IMR-90 (cell line): ENCODE results near the gene RBM39. TPM values are rescaled to one million over a fixed set of nuclear protein-coding genes. Genes with fewer than 3 reads are reported as not detected.
A peak's percentile ranks its signal among the peaks of the same experiment; 100 is the strongest.

Experiments used
- ATAC-seq: fragments of 200-7000 bp; cut with Tn5 transposase; 2 replicates; pipeline ENCODE4 v1.9.1; 2020; ENCODE audit warnings: low read depth, mild to moderate bottlenecking, moderate library complexity
- BruUV-seq: library from RNA; stranded (reverse); fragments of 400-500 nt; replicated peaks from 2 replicates; lab custom pipeline; 2021; lab: Mats Ljungman, UMichigan
- CTCF ChIA-PET: fragments of 300-600 bp; formaldehyde crosslinking; extraction: SDS; loops from one replicate; lab custom pipeline; 2021; ENCODE audit warnings: antibody characterized with exemption; lab: Yijun Ruan, JAX
- POLR2A ChIA-PET: fragments of 300-600 bp; sonication (Branson Sonifier 250); formaldehyde crosslinking; loops from one replicate; lab custom pipeline; 2022; ENCODE audit warnings: antibody characterized with exemption; ENCODE audit not compliant: unreplicated experiment; lab: Charles Lee
- DNase-seq: peaks from one replicate; pipeline ENCODE4 v3.0.0; 2013
- H2AFZ ChIP-seq: replicated peaks from 2 replicates; pipeline ENCODE3; 2013; ENCODE audit warnings: low read length, mild to moderate bottlenecking; ENCODE audit not compliant: poor library complexity
- H2AK5ac ChIP-seq: 2 replicates; pipeline ENCODE4 v1.6.1; 2013; ENCODE audit warnings: low read depth, low read length, inconsistent platforms
- H2AK9ac ChIP-seq: replicated peaks from 2 replicates; pipeline ENCODE3; 2013; ENCODE audit warnings: mild to moderate bottlenecking, low read depth, low read length, moderate library complexity; ENCODE audit not compliant: poor library complexity
- H2BK120ac ChIP-seq: 2 replicates; pipeline ENCODE4 v1.6.1; 2013; ENCODE audit warnings: low read depth, low read length, inconsistent platforms
- H2BK15ac ChIP-seq: 3 replicates; pipeline ENCODE4 v1.6.1; 2013; ENCODE audit warnings: low read depth, low read length, inconsistent platforms
- H2BK20ac ChIP-seq: 2 replicates; pipeline ENCODE4 v1.6.1; 2013; ENCODE audit warnings: low read depth, mild to moderate bottlenecking, inconsistent platforms, low read length, moderate library complexity
- H2BK5ac ChIP-seq: 2 replicates; pipeline ENCODE4 v1.6.1; 2013; ENCODE audit warnings: mild to moderate bottlenecking, low read depth, low read length, inconsistent platforms; ENCODE audit not compliant: poor library complexity, severe bottlenecking
- H3K14ac ChIP-seq: replicated peaks from 2 replicates; pipeline ENCODE4 v1.6.1; 2013; ENCODE audit warnings: low read depth, low read length, inconsistent platforms
- H3K18ac ChIP-seq: 2 replicates; pipeline ENCODE4 v1.6.1; 2013; ENCODE audit warnings: low read depth, low read length, control low read depth
- H3K23ac ChIP-seq: 2 replicates; pipeline ENCODE4 v1.6.1; 2013; ENCODE audit warnings: low read depth, low read length, inconsistent platforms
- H3K27ac ChIP-seq: 2 replicates; pipeline ENCODE4 v1.5.1; 2013; ENCODE audit warnings: mild to moderate bottlenecking, control low read depth, low read length; ENCODE audit not compliant: insufficient read depth
- H3K27me3 ChIP-seq: 2 replicates; pipeline ENCODE4 v1.6.1; 2013; ENCODE audit warnings: low read length; ENCODE audit not compliant: control insufficient read depth, insufficient read depth
- H3K36me3 ChIP-seq: 2 replicates; pipeline ENCODE4 v1.6.1; 2013; ENCODE audit warnings: low read length, mixed read lengths; ENCODE audit not compliant: control insufficient read depth, insufficient read depth
- H3K4ac ChIP-seq: 2 replicates; pipeline ENCODE4 v1.6.1; 2013; ENCODE audit warnings: low read depth, low read length, inconsistent platforms
- H3K4me1 ChIP-seq: 2 replicates; pipeline ENCODE4 v1.6.1; 2013; ENCODE audit warnings: low read length, mixed read lengths; ENCODE audit not compliant: control insufficient read depth, insufficient read depth
- H3K4me2 ChIP-seq: 2 replicates; pipeline ENCODE4 v1.6.1; 2013; ENCODE audit warnings: low read depth, mild to moderate bottlenecking, control low read depth, low read length, moderate library complexity
- H3K4me3 ChIP-seq: 2 replicates; pipeline ENCODE4 v1.5.1; 2013; ENCODE audit warnings: low read depth, mild to moderate bottlenecking, control low read depth, low read length, moderate library complexity; ENCODE audit not compliant: insufficient read depth
- H3K56ac ChIP-seq: 2 replicates; pipeline ENCODE4 v1.6.1; 2013; ENCODE audit warnings: low read length, inconsistent platforms; ENCODE audit not compliant: insufficient read depth; ENCODE audit errors: extremely low read depth
- H3K79me1 ChIP-seq, 2 experiments: 2 replicates each; pipeline ENCODE4 v1.6.1; 2013; ENCODE audit warnings: low read length in 2 of 2, inconsistent platforms in 1 of 2, low read depth in 1 of 2
- H3K9ac ChIP-seq: 2 replicates; pipeline ENCODE4 v1.6.1; 2013; ENCODE audit warnings: low read depth, low read length, control low read depth
- H3K9me1 ChIP-seq: 2 replicates; pipeline ENCODE4 v1.6.1; 2013; ENCODE audit warnings: low read length, inconsistent platforms; ENCODE audit not compliant: insufficient read depth
- H3K9me3 ChIP-seq: 2 replicates; pipeline ENCODE4 v1.6.1; 2013; ENCODE audit warnings: low read length; ENCODE audit not compliant: control insufficient read depth, insufficient read depth
- H4K20me1 ChIP-seq: 2 replicates; pipeline ENCODE4 v1.6.1; 2013; ENCODE audit warnings: low read length, inconsistent platforms; ENCODE audit not compliant: insufficient read depth
- H4K5ac ChIP-seq: 2 replicates; pipeline ENCODE4 v1.6.1; 2013; ENCODE audit warnings: mild to moderate bottlenecking, low read depth, low read length, control low read depth
- H4K8ac ChIP-seq, 2 experiments: 2 replicates each; pipeline ENCODE4 v1.6.1; 2013; ENCODE audit warnings: low read depth in 2 of 2, low read length in 2 of 2, control low read depth in 1 of 2, inconsistent platforms in 1 of 2
- H4K91ac ChIP-seq: 2 replicates; pipeline ENCODE4 v1.6.1; 2013; ENCODE audit warnings: low read depth, low read length, inconsistent platforms; ENCODE audit not compliant: insufficient read depth
- BHLHE40 ChIP-seq: fragments of 150-350 bp; IDR thresholded peaks from 2 replicates; pipeline ENCODE4 v1.6.1; 2016; ENCODE audit warnings: mild to moderate bottlenecking, low read depth, low read length
- CHD1 ChIP-seq: IDR thresholded peaks from 2 replicates; pipeline ENCODE4 v1.6.1; 2012; ENCODE audit warnings: low read depth, low read length, improper control_type of control experiment
- CTCF ChIP-seq: conservative IDR thresholded peaks from 2 replicates; pipeline ENCODE4 v1.5.1; 2012; ENCODE audit warnings: mild to moderate bottlenecking, low read depth, low read length, improper control_type of control experiment
- ELK1 ChIP-seq: fragments of 150-350 bp; IDR thresholded peaks from 2 replicates; pipeline ENCODE4 v1.6.1; 2016; ENCODE audit warnings: low read depth, mild to moderate bottlenecking, low read length, moderate library complexity, borderline replicate concordance
- FOS ChIP-seq: fragments of 150-350 bp; IDR thresholded peaks from 2 replicates; pipeline ENCODE4 v1.6.1; 2016; ENCODE audit warnings: low read depth, low read length
- MAFK ChIP-seq: IDR thresholded peaks from 2 replicates; pipeline ENCODE4 v1.6.1; 2012; ENCODE audit warnings: low read depth, low read length, improper control_type of control experiment
- MAZ ChIP-seq: IDR thresholded peaks from 2 replicates; pipeline ENCODE4 v1.6.1; 2012; ENCODE audit warnings: low read depth, mild to moderate bottlenecking, low read length, improper control_type of control experiment, moderate library complexity, borderline replicate concordance
- MXI1 ChIP-seq: IDR thresholded peaks from 2 replicates; pipeline ENCODE4 v1.6.1; 2012; ENCODE audit warnings: low read depth, mild to moderate bottlenecking, low read length, moderate library complexity, borderline replicate concordance
- NFE2L2 ChIP-seq: fragments of 150-350 bp; IDR thresholded peaks from 2 replicates; pipeline ENCODE4 v1.6.1; 2016; ENCODE audit warnings: low read depth, mild to moderate bottlenecking, low read length
- POLR2A ChIP-seq: IDR thresholded peaks from 2 replicates; pipeline ENCODE4 v1.6.1; 2012; ENCODE audit warnings: mild to moderate bottlenecking, low read depth, low read length
- RAD21 ChIP-seq: IDR thresholded peaks from 2 replicates; pipeline ENCODE4 v1.6.1; 2012; ENCODE audit warnings: low read length, improper control_type of control experiment
- RCOR1 ChIP-seq: IDR thresholded peaks from 2 replicates; pipeline ENCODE4 v1.6.1; 2012; ENCODE audit warnings: mild to moderate bottlenecking, low read length, improper control_type of control experiment; ENCODE audit not compliant: insufficient replicate concordance
- SMC3 ChIP-seq: fragments of 150-350 bp; IDR thresholded peaks from 2 replicates; pipeline ENCODE4 v1.6.1; 2016; ENCODE audit warnings: low read depth, mild to moderate bottlenecking, antibody characterized with exemption, low read length, moderate library complexity
- USF2 ChIP-seq: fragments of 150-350 bp; IDR thresholded peaks from 2 replicates; pipeline ENCODE4 v1.6.1; 2017; ENCODE audit warnings: mild to moderate bottlenecking, antibody characterized with exemption, low read length, low read depth
- WGBS, 2 experiments: methylation state at CpG; one replicate each; pipeline versions ENCODE4 v1.1.5 to v1.1.7; 2013; ENCODE audit warnings: missing lambda C conversion rate in 2 of 2; ENCODE audit not compliant: insufficient read length in 1 of 2; ENCODE audit errors: extremely low coverage in 2 of 2; 5-methylcytosine and 5-hydroxymethylcytosine counted together
- dilution Hi-C: fragments of 300-500 bp; cut with HindIII; formaldehyde crosslinking; loops from one replicate; pipeline ENCODE4 v1.14.3; 2018; ENCODE audit warnings: low sequenced_read_pairs; ENCODE audit not compliant: unreplicated experiment
- in situ Hi-C: fragments of 300-500 bp; cut with MboI; formaldehyde crosslinking; loops from 3 replicates; pipeline ENCODE4 v1.14.3; 2019; ENCODE audit warnings: low sequenced_read_pairs, inconsistent platforms, mixed read lengths
- intact Hi-C: fragments of 100-400 bp; cut with micrococcal nuclease; formaldehyde crosslinking; loops from 2 replicates; pipeline ENCODE4 v1.10.0; 2022
- polyA plus RNA-seq, 3 experiments: library from polyadenylated mRNA; depleted of rRNA; stranded (reverse); fragments of >200 nt; gene quantifications; 2 replicates each; pipeline ENCODE4 v1.2.3, GENCODE V29; 2012; ENCODE audit warnings: low replicate concordance in 1 of 3
- total RNA-seq: library from RNA; depleted of rRNA; stranded (reverse); fragments of >200 nt; gene quantifications from 2 replicates; pipeline ENCODE4 v1.2.3, GENCODE V29; 2012

The RBM39 gene
- total and polyA plus RNA-seq, 2 of the 4 experiments (the other 2 are of a cell fraction) = 106 to 166 TPM

GRCh38 chr20:35657271-35657670 is 84.8 kb downstream of the RBM39 start:
- no peak overlapping the region for H4K5ac ChIP-seq
- H3K9ac ChIP-seq = no peak overlapping the region
- H3K79me1 ChIP-seq = peaks cover 25 to 63% of the 10 kb centered on the region in 2 experiments
- H3K56ac ChIP-seq = no peak overlapping the region
- no peak overlapping the region for H3K23ac ChIP-seq
- in situ Hi-C loops = no loop called here
- ChIA-PET CTCF (interaction anchor here (0.6 to 0.7 kb wide), 2 partner anchors 89 to 1409 kb away, joined by 4 to 6 read pairs; no protein-coding TSS in a partner anchor), POLR2A (no interaction called here)
- no peaks in the 10 kb centered on the region for H3K9me3 ChIP-seq
- H2AK5ac ChIP-seq = no peak overlapping the region
- ATAC-seq = peak; percentile 10; the same call in 1 of the 2 replicates
- no peak overlapping the region for H3K4me3 ChIP-seq
- no peak overlapping the region for H4K8ac ChIP-seq
- TF ChIP-seq POLR2A = no peak
- TF ChIP-seq MAZ = no peak
- TF ChIP-seq CTCF = no peak
- TF ChIP-seq NFE2L2 = no peak
- no peak for TF ChIP-seq CHD1
- TF ChIP-seq SMC3 = no peak
- no peak for TF ChIP-seq RAD21
- no peak for TF ChIP-seq ELK1
- no peak for TF ChIP-seq USF2
- TF ChIP-seq MXI1 = no peak
- no peak for TF ChIP-seq RCOR1
- no peak for TF ChIP-seq FOS
- no peak for TF ChIP-seq MAFK
- no peak for TF ChIP-seq BHLHE40
- H2BK120ac ChIP-seq = no peak overlapping the region
- no peak overlapping the region for H2AK9ac ChIP-seq
- no peak overlapping the region for H3K4ac ChIP-seq
- H3K36me3 ChIP-seq = peaks cover 23% of the 10 kb centered on the region
- H2BK15ac ChIP-seq = no peak overlapping the region
- peaks cover 99% of the 10 kb centered on the region for H4K20me1 ChIP-seq
- no peaks in the 10 kb centered on the region for H3K27me3 ChIP-seq
- peaks cover 9% of the 10 kb centered on the region for H3K4me1 ChIP-seq
- intact Hi-C loops = no loop called here
- H3K4me2 ChIP-seq = peak overlapping the region; percentile 51
- no peak overlapping the region for H2BK5ac ChIP-seq
- no peak overlapping the region for H3K14ac ChIP-seq
- H3K27ac ChIP-seq = no peak overlapping the region
- H3K9me1 ChIP-seq = peaks cover 14% of the 10 kb centered on the region
- no peak overlapping the region for H3K18ac ChIP-seq
- WGBS, 2 experiments = no CpG with 5 or more reads among the region's 1 CpG
- dilution Hi-C loops = no loop called here
- no TSS peak for BruUV-seq
- H2BK20ac ChIP-seq = no peak overlapping the region
- peak; percentile 30 for DNase-seq
- H2AFZ ChIP-seq = no peak overlapping the region
- no peak overlapping the region for H4K91ac ChIP-seq
